ENCODE data around the gene DLEU7. TPM values are rescaled to one million over a fixed set of nuclear protein-coding genes. Genes with fewer than 3 reads are reported as not detected.

The DLEU7 gene
- total and polyA plus RNA-seq, 2 of the 8 experiments (the other 6 are each of a cell fraction or from before 2014, with no cell fraction given): 4.9 to 5.2 TPM

- Histone ChIP-seq H2BK5ac (ENCODE audit: low read depth, low read length) (no peak overlapping the region), H3K23me2 (ENCODE audit: low read depth, low read length) (no peaks in the 10 kb centered on the region), H3K9me3 (ENCODE audit: insufficient read depth in 2 of 2, low read depth in 1 of 2, low read length in 1 of 2) (no peaks in the 10 kb centered on the region; a peak in 1 of 4 replicates), H3K4me3 (ENCODE audit: extremely low read depth in 1 of 4, insufficient read depth in 2 of 4, low read depth in 3 of 4, low read length in 4 of 4) (no peak overlapping the region), H3K27ac (ENCODE audit: low read depth, low read length) (no peak overlapping the region), H2BK12ac (ENCODE audit: low read depth, low read length) (no peak overlapping the region), H3K4me1 (replicated peaks in 1 of 4; ENCODE audit: control insufficient read depth in 3 of 4, insufficient read depth in 4 of 4, low read length in 3 of 4) (peaks cover 0 to 9% (median 0%) of the 10 kb centered on the region in 4 experiments; a peak in 2 of 7 replicates), H2AK5ac (ENCODE audit: low read depth, low read length) (no peak overlapping the region), H4K91ac (replicated peaks; ENCODE audit: insufficient read length, low read length) (no peak overlapping the region), H3K4me2 (ENCODE audit: insufficient read depth in 1 of 2, low read depth in 2 of 2, low read length in 2 of 2) (no peak overlapping the region), H3K56ac (replicated peaks; ENCODE audit: insufficient read length, low read depth, low read length) (no peak overlapping the region), H2AFZ (ENCODE audit: low read length) (no peak overlapping the region), H4K8ac (ENCODE audit: extremely low read depth, insufficient read depth, low read length) (no peak overlapping the region), H3K9ac (replicated peaks in 1 of 4; ENCODE audit: extremely low read depth in 1 of 4, low read depth in 3 of 4, low read length in 3 of 4) (no peak overlapping the region), H3K79me1 (ENCODE audit: low read depth, low read length) (no peaks in the 10 kb centered on the region), H3K4ac (replicated peaks; ENCODE audit: insufficient read length, low read depth, low read length) (no peak overlapping the region), H2BK20ac (ENCODE audit: low read length) (no peak overlapping the region), H2BK120ac (replicated peaks; ENCODE audit: low read depth, low read length) (no peak overlapping the region), H4K20me1 (replicated peaks in 1 of 2; ENCODE audit: control insufficient read depth in 1 of 2, insufficient read depth in 2 of 2, low read length in 2 of 2) (no peaks in the 10 kb centered on the region), H2BK15ac (ENCODE audit: low read length) (no peak overlapping the region), H3K79me2 (ENCODE audit: control insufficient read depth in 1 of 2, insufficient read depth in 2 of 2, low read length in 2 of 2) (no peaks in the 10 kb centered on the region), H3K14ac (ENCODE audit: insufficient read length) (no peak overlapping the region), H3K23ac (ENCODE audit: insufficient read length) (no peak overlapping the region), H4K5ac (ENCODE audit: insufficient read length, low read depth, low read length) (no peak overlapping the region), H3K27me3 (replicated peaks in 1 of 4; ENCODE audit: control insufficient read depth in 3 of 4, extremely low read depth in 1 of 4, insufficient read depth in 3 of 4, low read length in 3 of 4) (no peaks in the 10 kb centered on the region), H3K36me3 (ENCODE audit: control insufficient read depth in 2 of 4, insufficient read depth in 4 of 4, low read length in 3 of 4) (no peaks in the 10 kb centered on the region), H3K18ac (ENCODE audit: extremely low read depth, low read length) (no peak overlapping the region)
- no peak for DNase-seq (ENCODE audit: low read depth in 1 of 2, low spot score in 2 of 2)
- CTCF ChIA-PET (ENCODE audit: partially characterized antibody): no interaction called here
- FAIRE-seq: no peak
- WGBS, 2 experiments (ENCODE audit: extremely low coverage in 1 of 2, insufficient coverage in 1 of 2, insufficient read length in 1 of 2, insufficient replicate concordance in 2 of 2, low coverage in 1 of 2, low lambda C conversion rate in 2 of 2, missing lambda C conversion rate in 1 of 2): 82% methylated on average over 1 of the region's 1 CpG; no CpG with 5 or more reads in 1 of the 2 experiments
- POLR2A ChIA-PET (ENCODE audit: partially characterized antibody): no interaction called here
- TF ChIP-seq FOSL1 (IDR thresholded peaks at IDR 0.05; ENCODE audit: insufficient read depth, low read depth, low read length): no peak
- TF ChIP-seq TAF1 (IDR thresholded peaks at IDR 0.05; ENCODE audit: low read depth, low read length): no peak
- TF ChIP-seq CHD2 (IDR thresholded peaks at IDR 0.05; ENCODE audit: low read length): no peak
- TF ChIP-seq TBP (IDR thresholded peaks at IDR 0.05; ENCODE audit: low read depth, low read length): no peak
- TF ChIP-seq SP1 (IDR thresholded peaks at IDR 0.05; ENCODE audit: low read depth, low read length): no peak
- TF ChIP-seq RNF2 (IDR thresholded peaks at IDR 0.05; ENCODE audit: borderline replicate concordance, low read depth, low read length, missing control alignments, poor library complexity, severe bottlenecking): no peak
- no peak for TF ChIP-seq USF2 (IDR thresholded peaks at IDR 0.05; ENCODE audit: low read length)
- no peak for TF ChIP-seq CBX8 (IDR thresholded peaks at IDR 0.05; ENCODE audit: borderline replicate concordance, low read depth, low read length)
- no peak for TF ChIP-seq EZH2 (IDR thresholded peaks at IDR 0.05; ENCODE audit: low read depth, low read length, severe bottlenecking)
- no peak for TF ChIP-seq KDM4A (IDR thresholded peaks at IDR 0.05; ENCODE audit: low read depth, low read length, severe bottlenecking)
- TF ChIP-seq ATF3 (IDR thresholded peaks at IDR 0.05; ENCODE audit: insufficient read depth, low read depth, low read length): no peak
- no peak for TF ChIP-seq KDM1A (IDR thresholded peaks at IDR 0.05; ENCODE audit: borderline replicate concordance, low read length)
Observed at GRCh38 chr13:50888362-50888761, 44.9 kb upstream of the DLEU7 start.

All from H1 (cell line).